ENCODE data around the gene MYB.

- TF ChIP-seq, protein P1, sequence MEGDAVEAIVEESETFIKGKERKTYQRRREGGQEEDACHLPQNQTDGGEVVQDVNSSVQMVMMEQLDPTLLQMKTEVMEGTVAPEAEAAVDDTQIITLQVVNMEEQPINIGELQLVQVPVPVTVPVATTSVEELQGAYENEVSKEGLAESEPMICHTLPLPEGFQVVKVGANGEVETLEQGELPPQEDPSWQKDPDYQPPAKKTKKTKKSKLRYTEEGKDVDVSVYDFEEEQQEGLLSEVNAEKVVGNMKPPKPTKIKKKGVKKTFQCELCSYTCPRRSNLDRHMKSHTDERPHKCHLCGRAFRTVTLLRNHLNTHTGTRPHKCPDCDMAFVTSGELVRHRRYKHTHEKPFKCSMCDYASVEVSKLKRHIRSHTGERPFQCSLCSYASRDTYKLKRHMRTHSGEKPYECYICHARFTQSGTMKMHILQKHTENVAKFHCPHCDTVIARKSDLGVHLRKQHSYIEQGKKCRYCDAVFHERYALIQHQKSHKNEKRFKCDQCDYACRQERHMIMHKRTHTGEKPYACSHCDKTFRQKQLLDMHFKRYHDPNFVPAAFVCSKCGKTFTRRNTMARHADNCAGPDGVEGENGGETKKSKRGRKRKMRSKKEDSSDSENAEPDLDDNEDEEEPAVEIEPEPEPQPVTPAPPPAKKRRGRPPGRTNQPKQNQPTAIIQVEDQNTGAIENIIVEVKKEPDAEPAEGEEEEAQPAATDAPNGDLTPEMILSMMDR (conservative IDR thresholded peaks at IDR 0.05 in 1 of 2, IDR thresholded peaks at IDR 0.05 in 1 of 2; ENCODE audit: low read depth in 1 of 2, low read length in 2 of 2) = no peak
- TF ChIP-seq EZH2 (IDR thresholded peaks at IDR 0.05; ENCODE audit: low read length, missing control alignments) = no peak
These were observed 8.2 kb downstream of the MYB start for GRCh38 chr6:135189344-135189743.

Measured in fibroblast of lung (primary cell).